ENCODE measurements around the gene MCC. TPM values are rescaled to one million over a fixed set of nuclear protein-coding genes. Genes with fewer than 3 reads are reported as not detected.
"Not testable (repeated sequence)": the region's sequence is repeated elsewhere in the genome, so short reads cannot be mapped to it uniquely, and the experiment has no call there.

The MCC gene
- total RNA-seq, 4 donors from 2014 or later, result 6.8 to 11.9 (median 9.0) TPM

DNA sequence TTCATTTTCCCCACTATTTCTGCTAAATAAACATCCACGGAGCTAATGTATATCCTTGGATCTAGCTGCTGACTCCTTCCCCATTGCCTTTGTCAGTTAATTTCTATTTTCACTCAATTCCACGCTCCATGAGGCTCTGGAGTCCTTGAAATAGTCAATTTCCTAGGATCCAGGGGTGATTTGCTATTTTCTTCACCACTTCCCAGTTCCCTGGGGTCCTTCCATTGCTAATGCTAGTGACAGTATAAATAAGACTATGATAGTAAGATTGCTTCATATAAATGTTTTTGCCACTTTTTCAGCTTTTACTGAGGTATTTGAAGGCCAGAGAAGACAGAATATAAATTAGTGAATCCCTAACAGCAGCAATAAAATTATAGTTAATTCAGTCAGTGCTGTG, 66.6 kb downstream of the MCC start:
- DNase-seq, result no peak
- no peaks in the 10 kb centered on the region for H3K27me3 ChIP-seq
- TF ChIP-seq POLR2A (IDR thresholded peaks at IDR 0.05) (no peak), CTCF (IDR thresholded peaks at IDR 0.05 in 4 of 5, conservative IDR thresholded peaks at IDR 0.05 in 1 of 5) (no peak)
- no peaks in the 10 kb centered on the region for H3K36me3 ChIP-seq
- ATAC-seq, result no peak
- intact Hi-C loops (cut with DNase I; ENCODE audit: low total_unique reads) (no loop called here), in situ Hi-C loops (cut with MboI; ENCODE audit: low sequenced_read_pairs in 4 of 4) (no loop called here)
- no peak overlapping the region for H3K27ac ChIP-seq
- no peak overlapping the region for H3K4me3 ChIP-seq
- H3K4me1 ChIP-seq, result no peaks in the 10 kb centered on the region
- no peaks in the 10 kb centered on the region for H3K9me3 ChIP-seq

GRCh38 chr5:113405530-113405929, 82.7 kb downstream of the MCC start:
- H3K27ac ChIP-seq, result no peak overlapping the region
- no peaks in the 10 kb centered on the region for H3K9me3 ChIP-seq
- no peak for ATAC-seq
- TF ChIP-seq CTCF (IDR thresholded peaks at IDR 0.05 in 4 of 5, conservative IDR thresholded peaks at IDR 0.05 in 1 of 5) (no peak), POLR2A (IDR thresholded peaks at IDR 0.05) (no peak)
- H3K27me3 ChIP-seq, result no peaks in the 10 kb centered on the region
- no peaks in the 10 kb centered on the region for H3K36me3 ChIP-seq
- in situ Hi-C loops (cut with MboI; ENCODE audit: low sequenced_read_pairs in 4 of 4) (no loop called here), intact Hi-C loops (cut with DNase I; ENCODE audit: low total_unique reads) (no loop called here)
- H3K4me1 ChIP-seq, result no peaks in the 10 kb centered on the region
- no peak for DNase-seq
- no peak overlapping the region for H3K4me3 ChIP-seq

DNA sequence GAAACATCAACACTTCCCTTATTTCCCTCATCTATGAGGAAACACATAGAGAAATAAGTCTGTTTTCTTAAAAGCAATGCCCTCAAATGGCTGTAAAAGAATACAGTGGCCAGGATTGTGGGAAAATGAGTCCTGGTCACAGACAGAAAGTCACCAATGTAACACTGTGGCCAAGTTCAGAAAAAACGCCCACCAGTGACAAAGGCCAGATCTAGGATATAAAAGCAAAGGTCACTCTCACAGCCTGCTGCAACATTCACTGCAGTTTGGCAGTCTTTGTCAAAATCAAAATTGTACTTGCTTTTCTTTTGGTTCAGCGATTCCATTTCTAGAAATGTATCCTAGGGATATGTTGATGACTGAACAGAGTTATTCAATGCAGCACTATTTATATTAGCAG, 84.0 kb downstream of the MCC start:
- no peaks in the 10 kb centered on the region for H3K9me3 ChIP-seq
- DNase-seq (no peak), ATAC-seq (no peak)
- H3K36me3 ChIP-seq, result no peaks in the 10 kb centered on the region
- intact Hi-C loops (cut with DNase I; ENCODE audit: low total_unique reads) (no loop called here), in situ Hi-C loops (cut with MboI; ENCODE audit: low sequenced_read_pairs in 4 of 4) (no loop called here)
- H3K4me3 ChIP-seq, result no peak overlapping the region
- no peaks in the 10 kb centered on the region for H3K27me3 ChIP-seq
- no peak overlapping the region for H3K27ac ChIP-seq
- H3K4me1 ChIP-seq, result no peaks in the 10 kb centered on the region
- no peak for TF ChIP-seq POLR2A (IDR thresholded peaks at IDR 0.05)

- DNase-seq; H3K9me3 ChIP-seq; H3K4me3 ChIP-seq; in situ Hi-C loops (cut with MboI; ENCODE audit: low sequenced_read_pairs in 4 of 4); H3K36me3 ChIP-seq; H3K4me1 ChIP-seq; ATAC-seq; H3K27ac ChIP-seq; intact Hi-C loops (cut with DNase I; ENCODE audit: low total_unique reads); H3K27me3 ChIP-seq: not testable (repeated sequence)
Observed at GRCh38 chr5:113397986-113398385, 90.3 kb downstream of the MCC start.

- H3K4me1 ChIP-seq, result no peaks in the 10 kb centered on the region
- H3K27ac ChIP-seq, result no peak overlapping the region
- no peak for TF ChIP-seq POLR2A (IDR thresholded peaks at IDR 0.05)
- no peak for TF ChIP-seq CTCF (IDR thresholded peaks at IDR 0.05 in 4 of 5, conservative IDR thresholded peaks at IDR 0.05 in 1 of 5)
- DNase-seq, result no peak
- H3K9me3 ChIP-seq, result no peaks in the 10 kb centered on the region
- intact Hi-C loops (cut with DNase I; ENCODE audit: low total_unique reads) (no loop called here), in situ Hi-C loops (cut with MboI; ENCODE audit: low sequenced_read_pairs in 4 of 4) (no loop called here)
- H3K36me3 ChIP-seq, result no peaks in the 10 kb centered on the region
- H3K27me3 ChIP-seq, result no peaks in the 10 kb centered on the region
- no peak for ATAC-seq
- no peak overlapping the region for H3K4me3 ChIP-seq
Observed at GRCh38 chr5:113397046-113397445, 91.2 kb downstream of the MCC start.

DNA sequence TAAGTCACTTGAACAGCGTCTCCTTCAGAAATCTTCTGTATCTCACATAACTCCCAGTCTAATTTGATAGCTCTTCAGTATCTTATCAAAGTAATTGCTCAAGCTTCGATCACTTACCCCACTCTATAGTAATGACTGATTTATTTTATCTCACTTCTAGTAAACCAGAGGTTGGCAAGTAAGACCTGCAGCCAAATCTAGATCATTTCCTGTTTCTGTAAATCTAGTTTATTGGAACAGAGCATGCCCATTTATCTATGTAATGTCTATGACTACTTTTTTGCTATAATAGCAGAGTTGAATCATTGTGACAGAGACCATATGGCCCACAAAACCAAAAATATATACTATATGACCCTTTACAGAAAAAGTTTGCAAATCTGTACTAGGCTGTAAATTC, 93.6 kb downstream of the MCC start:
- DNase-seq (no peak), ATAC-seq (no peak)
- H3K4me3 ChIP-seq, result no peak overlapping the region
- H3K36me3 ChIP-seq, result no peaks in the 10 kb centered on the region
- in situ Hi-C loops (cut with MboI; ENCODE audit: low sequenced_read_pairs in 4 of 4) (no loop called here), intact Hi-C loops (cut with DNase I; ENCODE audit: low total_unique reads) (no loop called here)
- H3K27ac ChIP-seq, result no peak overlapping the region
- no peaks in the 10 kb centered on the region for H3K27me3 ChIP-seq
- H3K9me3 ChIP-seq, result no peaks in the 10 kb centered on the region
- TF ChIP-seq CTCF (IDR thresholded peaks at IDR 0.05 in 4 of 5, conservative IDR thresholded peaks at IDR 0.05 in 1 of 5) (no peak), POLR2A (IDR thresholded peaks at IDR 0.05) (no peak)
- H3K4me1 ChIP-seq, result no peaks in the 10 kb centered on the region
